Liver (tissue), 9 donors: ENCODE measurements around the gene TGM6. TPM values are rescaled to one million over a fixed set of nuclear protein-coding genes. Genes with fewer than 3 reads are reported as not detected.

Experiments used
- DNase-seq: peaks from one replicate; pipeline ENCODE4 v3.0.0-alpha.2; 2017; ENCODE audit warnings: low spot score
- H3K27ac ChIP-seq, 2 donors: one replicate each; pipeline ENCODE4 v1.7.0; 2013; ENCODE audit warnings: inconsistent platforms in 2 of 2, low read length in 2 of 2, control low read depth in 1 of 2, low read depth in 1 of 2, mild to moderate bottlenecking in 1 of 2
- H3K27me3 ChIP-seq, 4 donors: one replicate each; pipeline versions ENCODE4 v1.6.1 to v1.7.0; 2013; ENCODE audit warnings: low read length in 3 of 4, inconsistent platforms in 1 of 4, mild to moderate bottlenecking in 1 of 4, moderate library complexity in 1 of 4; ENCODE audit not compliant: control insufficient read depth in 4 of 4, insufficient read depth in 4 of 4
- H3K36me3 ChIP-seq, 4 donors: one replicate each; pipeline versions ENCODE4 v1.6.1 to v1.7.0; 2013; ENCODE audit warnings: low read length in 3 of 4, mild to moderate bottlenecking in 3 of 4, low read depth in 1 of 4, moderate library complexity in 1 of 4; ENCODE audit not compliant: control insufficient read depth in 4 of 4, insufficient read depth in 3 of 4
- H3K4me1 ChIP-seq, 4 donors: one replicate each; pipeline versions ENCODE4 v1.6.1 to v1.7.0; 2013; ENCODE audit warnings: low read length in 3 of 4, mild to moderate bottlenecking in 3 of 4, moderate library complexity in 1 of 4; ENCODE audit not compliant: control insufficient read depth in 4 of 4, insufficient read depth in 4 of 4
- H3K4me3 ChIP-seq, 3 donors: one replicate each; pipeline versions ENCODE4 v1.6.1 to v1.7.0; 2013; ENCODE audit warnings: low read length in 3 of 3, control low read depth in 1 of 3, low read depth in 1 of 3, mild to moderate bottlenecking in 1 of 3
- H3K9ac ChIP-seq, 2 donors: one replicate each; pipeline ENCODE4 v1.7.0; 2013; ENCODE audit warnings: low read length in 2 of 2, mild to moderate bottlenecking in 2 of 2, moderate library complexity in 2 of 2, control low read depth in 1 of 2, low read depth in 1 of 2
- H3K9me3 ChIP-seq, 4 donors: one replicate each; pipeline versions ENCODE4 v1.6.1 to v1.7.0; 2013; ENCODE audit warnings: low read length in 3 of 4; ENCODE audit not compliant: control insufficient read depth in 4 of 4
- EGR1 ChIP-seq, 2 donors: IDR thresholded peaks; 2 replicates each; pipeline ENCODE4 v1.6.1; 2016 to 2018; ENCODE audit warnings: antibody characterized with exemption in 2 of 2, low read depth in 2 of 2
- FOXA1 ChIP-seq: IDR thresholded peaks from 2 replicates; pipeline ENCODE4 v1.6.1; 2016; ENCODE audit warnings: antibody characterized with exemption
- FOXA2 ChIP-seq: IDR thresholded peaks from 2 replicates; pipeline ENCODE4 v1.6.1; 2016; ENCODE audit warnings: antibody characterized with exemption
- GABPA ChIP-seq, 2 donors: IDR thresholded peaks in 1 of 2; conservative IDR thresholded peaks in 1 of 2; 2 replicates each; pipeline ENCODE4 v1.6.1; 2016; ENCODE audit warnings: antibody characterized with exemption in 2 of 2, mild to moderate bottlenecking in 1 of 2, moderate library complexity in 1 of 2
- HNF4A ChIP-seq, 2 donors: conservative IDR thresholded peaks; 2 replicates each; pipeline ENCODE4 v1.6.1; 2016; ENCODE audit warnings: antibody characterized with exemption in 2 of 2, mild to moderate bottlenecking in 2 of 2
- HNF4G ChIP-seq: IDR thresholded peaks from 2 replicates; pipeline ENCODE4 v1.6.1; 2016; ENCODE audit warnings: antibody characterized with exemption
- JUND ChIP-seq, 2 donors: IDR thresholded peaks; 2 replicates each; pipeline ENCODE4 v1.6.1; 2016; ENCODE audit warnings: antibody characterized with exemption in 2 of 2
- NR2F2 ChIP-seq: IDR thresholded peaks from 2 replicates; pipeline ENCODE4 v1.6.1; 2016; ENCODE audit warnings: antibody characterized with exemption
- RXRA ChIP-seq, 2 donors: IDR thresholded peaks; 2 replicates each; pipeline ENCODE4 v1.6.1; 2017 to 2018; ENCODE audit warnings: antibody characterized with exemption in 2 of 2, mild to moderate bottlenecking in 1 of 2
- SP1 ChIP-seq: IDR thresholded peaks from 2 replicates; pipeline ENCODE4 v1.6.1; 2018; ENCODE audit warnings: antibody characterized with exemption, mild to moderate bottlenecking
- TAF1 ChIP-seq: conservative IDR thresholded peaks from 2 replicates; pipeline ENCODE4 v1.6.1; 2016; ENCODE audit warnings: antibody characterized with exemption, mild to moderate bottlenecking
- YY1 ChIP-seq: IDR thresholded peaks from 2 replicates; pipeline ENCODE4 v1.6.1; 2016; ENCODE audit warnings: antibody characterized with exemption, mild to moderate bottlenecking
- WGBS: extraction: QIAGEN DNeasy Blood & Tissue Kit; methylation state at CpG from one replicate; pipeline ENCODE4 v1.1.7; 2013; 5-methylcytosine and 5-hydroxymethylcytosine counted together
- polyA plus RNA-seq, 2 donors: library from polyadenylated mRNA; stranded (reverse) in 1 of 2; unstranded in 1 of 2; fragments of 200-250 nt in 1 of 2; fragments of >200 nt in 1 of 2; fragmentation: Nextera tagmentation in 1 of 2; extraction: Ambion mirVana in 1 of 2; gene quantifications; one replicate each; pipeline versions ENCODE4 v1.2.1 to v1.2.3, GENCODE V29; 2013 to 2015
- total RNA-seq, 2 donors: library from RNA; depleted of rRNA; stranded (reverse); fragments of >200 nt; gene quantifications; one replicate each; pipeline ENCODE4 v1.2.3, GENCODE V29; 2014
- TF ChIP-seq, protein P1 (sequence below): IDR thresholded peaks from 2 replicates; pipeline ENCODE4 v1.6.1; 2016; ENCODE audit warnings: antibody characterized with exemption
- TF ChIP-seq, protein P2 (sequence below): IDR thresholded peaks from 2 replicates; pipeline ENCODE4 v1.6.1; 2016; ENCODE audit warnings: antibody characterized with exemption
- TF ChIP-seq, protein P3 (sequence below): IDR thresholded peaks from 2 replicates; pipeline ENCODE4 v1.6.1; 2016; ENCODE audit warnings: antibody characterized with exemption, mild to moderate bottlenecking
- TF ChIP-seq, protein P4 (sequence below): IDR thresholded peaks from 2 replicates; pipeline ENCODE4 v1.6.1; 2016; ENCODE audit warnings: antibody characterized with exemption
- TF ChIP-seq, protein P5 (sequence below): fragments of 150-350 bp; IDR thresholded peaks from 2 replicates; pipeline ENCODE4 v1.5.1; 2017; ENCODE audit warnings: improper control_type of control experiment, low read depth, low read length; ENCODE audit not compliant: missing input control
- donor health status: healthy.
- donor health status: healthy.
- donor health status: healthy.
- donor health status: healthy.
- donor health status: healthy.

TGM6 gene
- total and polyA plus RNA-seq, 4 donors = not detected

DNA sequence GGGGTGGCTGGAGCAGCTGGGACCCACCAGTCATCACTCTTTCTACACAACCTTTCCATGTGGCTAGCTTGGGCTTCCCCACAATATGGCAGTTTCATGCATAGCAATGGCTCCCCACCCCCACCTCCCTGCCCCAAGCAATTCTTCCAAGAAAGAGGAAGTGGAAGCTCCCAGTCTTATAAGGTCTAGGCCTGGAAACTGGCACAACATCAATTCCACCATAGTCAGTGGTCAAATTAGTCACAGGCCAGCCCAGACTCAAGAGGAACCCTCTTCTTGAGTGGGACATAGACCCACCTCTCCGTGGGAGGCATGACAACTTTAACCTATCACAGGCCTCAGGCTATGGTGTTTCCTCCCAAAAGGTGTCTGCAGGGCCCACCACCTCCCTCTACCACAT is 17.7 kb downstream of the TGM6 start:
- WGBS = 81% methylated on average over 1 of the region's 1 CpG
- DNase-seq = no peak

DNA sequence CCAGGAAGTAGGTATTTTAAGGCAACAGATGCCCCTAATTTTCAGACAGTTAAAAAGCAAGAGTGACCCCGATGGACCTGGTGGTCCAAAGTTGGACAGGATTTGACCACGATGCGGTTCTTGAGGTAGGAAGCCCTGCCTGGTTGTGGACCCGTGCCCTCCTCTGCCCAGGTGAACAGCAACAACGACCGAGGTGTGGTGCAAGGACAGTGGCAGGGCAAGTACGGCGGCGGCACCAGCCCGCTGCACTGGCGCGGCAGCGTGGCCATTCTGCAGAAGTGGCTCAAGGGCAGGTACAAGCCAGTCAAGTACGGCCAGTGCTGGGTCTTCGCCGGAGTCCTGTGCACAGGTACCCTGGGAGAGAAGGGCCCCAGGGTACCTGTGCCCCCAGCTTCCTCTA is 18.7 kb downstream of the TGM6 start:
- TF ChIP-seq, protein P1, sequence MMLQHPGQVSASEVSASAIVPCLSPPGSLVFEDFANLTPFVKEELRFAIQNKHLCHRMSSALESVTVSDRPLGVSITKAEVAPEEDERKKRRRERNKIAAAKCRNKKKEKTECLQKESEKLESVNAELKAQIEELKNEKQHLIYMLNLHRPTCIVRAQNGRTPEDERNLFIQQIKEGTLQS = no peak
- TF ChIP-seq HNF4A (conservative IDR thresholded peaks at IDR 0.05) (no peak), FOXA1 (no peak), FOXA2 (no peak), JUND (IDR thresholded peaks at IDR 0.05) (no peak), HNF4G (no peak), TAF1 (no peak), GABPA (IDR thresholded peaks at IDR 0.05 in 1 of 2, conservative IDR thresholded peaks at IDR 0.05 in 1 of 2) (no peak), SP1 (no peak), YY1 (no peak), EGR1 (IDR thresholded peaks at IDR 0.05; ENCODE audit: low read depth in 2 of 2) (no peak), RXRA (IDR thresholded peaks at IDR 0.05) (no peak)
- TF ChIP-seq, protein P2, sequence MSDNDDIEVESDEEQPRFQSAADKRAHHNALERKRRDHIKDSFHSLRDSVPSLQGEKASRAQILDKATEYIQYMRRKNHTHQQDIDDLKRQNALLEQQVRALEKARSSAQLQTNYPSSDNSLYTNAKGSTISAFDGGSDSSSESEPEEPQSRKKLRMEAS = no peak
- TF ChIP-seq, protein P3, sequence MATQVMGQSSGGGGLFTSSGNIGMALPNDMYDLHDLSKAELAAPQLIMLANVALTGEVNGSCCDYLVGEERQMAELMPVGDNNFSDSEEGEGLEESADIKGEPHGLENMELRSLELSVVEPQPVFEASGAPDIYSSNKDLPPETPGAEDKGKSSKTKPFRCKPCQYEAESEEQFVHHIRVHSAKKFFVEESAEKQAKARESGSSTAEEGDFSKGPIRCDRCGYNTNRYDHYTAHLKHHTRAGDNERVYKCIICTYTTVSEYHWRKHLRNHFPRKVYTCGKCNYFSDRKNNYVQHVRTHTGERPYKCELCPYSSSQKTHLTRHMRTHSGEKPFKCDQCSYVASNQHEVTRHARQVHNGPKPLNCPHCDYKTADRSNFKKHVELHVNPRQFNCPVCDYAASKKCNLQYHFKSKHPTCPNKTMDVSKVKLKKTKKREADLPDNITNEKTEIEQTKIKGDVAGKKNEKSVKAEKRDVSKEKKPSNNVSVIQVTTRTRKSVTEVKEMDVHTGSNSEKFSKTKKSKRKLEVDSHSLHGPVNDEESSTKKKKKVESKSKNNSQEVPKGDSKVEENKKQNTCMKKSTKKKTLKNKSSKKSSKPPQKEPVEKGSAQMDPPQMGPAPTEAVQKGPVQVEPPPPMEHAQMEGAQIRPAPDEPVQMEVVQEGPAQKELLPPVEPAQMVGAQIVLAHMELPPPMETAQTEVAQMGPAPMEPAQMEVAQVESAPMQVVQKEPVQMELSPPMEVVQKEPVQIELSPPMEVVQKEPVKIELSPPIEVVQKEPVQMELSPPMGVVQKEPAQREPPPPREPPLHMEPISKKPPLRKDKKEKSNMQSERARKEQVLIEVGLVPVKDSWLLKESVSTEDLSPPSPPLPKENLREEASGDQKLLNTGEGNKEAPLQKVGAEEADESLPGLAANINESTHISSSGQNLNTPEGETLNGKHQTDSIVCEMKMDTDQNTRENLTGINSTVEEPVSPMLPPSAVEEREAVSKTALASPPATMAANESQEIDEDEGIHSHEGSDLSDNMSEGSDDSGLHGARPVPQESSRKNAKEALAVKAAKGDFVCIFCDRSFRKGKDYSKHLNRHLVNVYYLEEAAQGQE = no peak
- TF ChIP-seq, protein P4, sequence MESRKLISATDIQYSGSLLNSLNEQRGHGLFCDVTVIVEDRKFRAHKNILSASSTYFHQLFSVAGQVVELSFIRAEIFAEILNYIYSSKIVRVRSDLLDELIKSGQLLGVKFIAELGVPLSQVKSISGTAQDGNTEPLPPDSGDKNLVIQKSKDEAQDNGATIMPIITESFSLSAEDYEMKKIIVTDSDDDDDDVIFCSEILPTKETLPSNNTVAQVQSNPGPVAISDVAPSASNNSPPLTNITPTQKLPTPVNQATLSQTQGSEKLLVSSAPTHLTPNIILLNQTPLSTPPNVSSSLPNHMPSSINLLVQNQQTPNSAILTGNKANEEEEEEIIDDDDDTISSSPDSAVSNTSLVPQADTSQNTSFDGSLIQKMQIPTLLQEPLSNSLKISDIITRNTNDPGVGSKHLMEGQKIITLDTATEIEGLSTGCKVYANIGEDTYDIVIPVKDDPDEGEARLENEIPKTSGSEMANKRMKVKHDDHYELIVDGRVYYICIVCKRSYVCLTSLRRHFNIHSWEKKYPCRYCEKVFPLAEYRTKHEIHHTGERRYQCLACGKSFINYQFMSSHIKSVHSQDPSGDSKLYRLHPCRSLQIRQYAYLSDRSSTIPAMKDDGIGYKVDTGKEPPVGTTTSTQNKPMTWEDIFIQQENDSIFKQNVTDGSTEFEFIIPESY = no peak
- WGBS = 95% methylated on average over 16 of the region's 16 CpGs
- no peak overlapping the region for H3K27ac ChIP-seq
- H3K9me3 ChIP-seq = peaks cover 0 to 2% (median under 1%) of the 10 kb centered on the region in 4 donors
- H3K27me3 ChIP-seq = no peaks in the 10 kb centered on the region
- no peaks in the 10 kb centered on the region for H3K36me3 ChIP-seq
- H3K4me1 ChIP-seq = no peaks in the 10 kb centered on the region
- no peak overlapping the region for H3K4me3 ChIP-seq
- H3K9ac ChIP-seq = no peak overlapping the region
- DNase-seq = no peak

More for the DNA sequence above, 17.7 kb downstream of the TGM6 start:
- H3K9ac ChIP-seq = no peak overlapping the region
- TF ChIP-seq JUND (IDR thresholded peaks at IDR 0.05) (no peak), NR2F2 (no peak), YY1 (no peak)
- TF ChIP-seq, protein P5, sequence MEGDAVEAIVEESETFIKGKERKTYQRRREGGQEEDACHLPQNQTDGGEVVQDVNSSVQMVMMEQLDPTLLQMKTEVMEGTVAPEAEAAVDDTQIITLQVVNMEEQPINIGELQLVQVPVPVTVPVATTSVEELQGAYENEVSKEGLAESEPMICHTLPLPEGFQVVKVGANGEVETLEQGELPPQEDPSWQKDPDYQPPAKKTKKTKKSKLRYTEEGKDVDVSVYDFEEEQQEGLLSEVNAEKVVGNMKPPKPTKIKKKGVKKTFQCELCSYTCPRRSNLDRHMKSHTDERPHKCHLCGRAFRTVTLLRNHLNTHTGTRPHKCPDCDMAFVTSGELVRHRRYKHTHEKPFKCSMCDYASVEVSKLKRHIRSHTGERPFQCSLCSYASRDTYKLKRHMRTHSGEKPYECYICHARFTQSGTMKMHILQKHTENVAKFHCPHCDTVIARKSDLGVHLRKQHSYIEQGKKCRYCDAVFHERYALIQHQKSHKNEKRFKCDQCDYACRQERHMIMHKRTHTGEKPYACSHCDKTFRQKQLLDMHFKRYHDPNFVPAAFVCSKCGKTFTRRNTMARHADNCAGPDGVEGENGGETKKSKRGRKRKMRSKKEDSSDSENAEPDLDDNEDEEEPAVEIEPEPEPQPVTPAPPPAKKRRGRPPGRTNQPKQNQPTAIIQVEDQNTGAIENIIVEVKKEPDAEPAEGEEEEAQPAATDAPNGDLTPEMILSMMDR = no peak
- peaks cover 0 to 2% (median 0%) of the 10 kb centered on the region in 4 donors for H3K9me3 ChIP-seq
- no peaks in the 10 kb centered on the region for H3K27me3 ChIP-seq
- H3K36me3 ChIP-seq = no peaks in the 10 kb centered on the region
- no peak overlapping the region for H3K4me3 ChIP-seq
- H3K27ac ChIP-seq = no peak overlapping the region
- no peaks in the 10 kb centered on the region for H3K4me1 ChIP-seq
